Measurements from ENCODE around the gene S100Z.
"Not testable (repeated sequence)": the region's sequence is repeated elsewhere in the genome, so short reads cannot be mapped to it uniquely, and the experiment has no call there.

S100Z gene

DNA sequence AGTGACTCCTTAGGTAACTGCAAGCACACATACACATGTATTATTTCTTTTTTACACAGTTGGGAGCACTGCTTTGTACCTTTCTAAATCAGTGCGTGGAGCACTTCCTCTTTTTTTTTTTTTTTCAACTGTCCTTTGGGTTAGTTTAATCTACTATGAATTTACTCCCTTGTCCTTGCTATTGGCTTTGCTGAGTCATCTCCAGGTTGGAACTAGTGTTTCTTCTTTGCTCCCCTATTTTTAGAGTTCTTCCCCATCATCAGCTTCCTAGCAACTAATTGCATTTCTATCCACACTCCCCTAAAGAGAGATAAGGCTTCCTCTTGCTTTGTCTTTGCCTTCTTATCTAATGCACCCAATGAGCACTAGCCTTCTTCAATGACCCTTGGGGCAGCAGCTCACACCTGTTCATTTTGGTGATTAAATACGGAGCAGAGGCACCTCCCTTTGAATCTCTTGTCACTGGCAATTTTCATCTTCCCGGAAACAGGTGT, 24.3 kb downstream of the S100Z start:
- no peak for DNase-seq (ENCODE audit: low read depth in 2 of 2)

DNA sequence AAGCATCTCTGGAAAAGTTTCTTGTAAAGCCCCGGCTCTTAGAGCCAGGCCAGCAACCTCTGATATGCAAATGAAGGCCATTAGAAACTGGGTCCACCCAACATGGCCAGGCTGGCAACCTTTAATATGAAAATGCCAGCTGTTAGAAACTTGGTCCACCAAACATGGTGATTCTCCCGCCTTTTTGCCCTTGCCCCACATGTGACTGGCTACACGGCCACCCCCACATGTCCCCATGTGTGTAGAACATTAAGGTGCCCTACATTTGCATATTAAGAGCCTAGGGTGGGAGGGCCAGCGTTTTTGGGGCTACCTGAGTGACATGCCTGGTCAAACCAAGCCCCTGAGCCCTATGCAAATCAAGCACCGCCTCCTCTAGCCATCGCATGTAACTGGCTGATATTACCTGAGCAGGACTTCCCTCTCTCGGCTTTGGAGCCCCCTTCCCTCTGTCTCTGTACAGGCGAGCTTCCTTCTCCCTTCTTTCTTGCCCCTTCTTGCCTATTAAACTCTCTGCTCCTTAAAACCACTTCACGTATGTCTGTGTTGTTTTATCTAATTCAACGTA, 39.0 kb downstream of the S100Z start:
- no peak for DNase-seq (ENCODE audit: low read depth in 2 of 2)

DNA sequence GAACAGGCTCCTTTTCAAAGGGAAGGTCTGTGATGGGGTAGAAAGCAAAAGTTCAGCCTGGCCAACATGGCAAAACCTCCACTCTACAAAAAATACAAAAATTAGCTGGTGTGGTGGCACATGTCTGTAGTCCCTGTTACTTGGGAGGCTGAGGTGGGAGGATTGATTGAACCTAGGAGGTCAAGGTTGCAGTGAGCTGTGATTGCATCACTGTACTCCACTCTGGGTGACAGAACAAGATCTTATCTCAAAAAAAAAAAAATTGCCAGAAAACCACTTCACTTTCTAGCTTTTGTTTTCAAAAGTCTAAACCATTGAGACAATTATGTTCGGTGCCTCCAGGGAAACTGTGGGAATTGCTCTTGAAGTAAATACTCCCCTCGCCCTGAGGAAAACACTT, 43.5 kb downstream of the S100Z start:
- no peak for DNase-seq (ENCODE audit: low read depth in 2 of 2)

DNA sequence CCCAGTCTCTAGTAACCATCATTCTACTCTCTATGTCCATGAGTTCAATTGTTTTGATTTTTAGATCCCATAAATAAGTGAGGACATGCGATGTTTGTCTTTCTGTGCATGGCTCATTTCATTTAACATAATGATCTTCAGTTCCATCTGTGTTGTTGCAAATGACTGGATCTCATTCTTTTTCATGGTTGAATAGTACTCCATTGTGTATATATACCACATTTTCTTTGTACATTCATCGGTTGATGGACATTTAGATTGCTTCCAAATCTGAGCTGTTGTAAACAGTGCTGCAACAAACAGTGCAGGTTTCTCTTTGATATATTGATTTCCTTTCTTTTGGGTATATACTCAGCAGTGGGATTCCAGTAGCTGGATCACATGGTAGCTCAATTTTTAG, 46.4 kb downstream of the S100Z start:
- DNase-seq (ENCODE audit: low read depth in 2 of 2), result no peak

DNA sequence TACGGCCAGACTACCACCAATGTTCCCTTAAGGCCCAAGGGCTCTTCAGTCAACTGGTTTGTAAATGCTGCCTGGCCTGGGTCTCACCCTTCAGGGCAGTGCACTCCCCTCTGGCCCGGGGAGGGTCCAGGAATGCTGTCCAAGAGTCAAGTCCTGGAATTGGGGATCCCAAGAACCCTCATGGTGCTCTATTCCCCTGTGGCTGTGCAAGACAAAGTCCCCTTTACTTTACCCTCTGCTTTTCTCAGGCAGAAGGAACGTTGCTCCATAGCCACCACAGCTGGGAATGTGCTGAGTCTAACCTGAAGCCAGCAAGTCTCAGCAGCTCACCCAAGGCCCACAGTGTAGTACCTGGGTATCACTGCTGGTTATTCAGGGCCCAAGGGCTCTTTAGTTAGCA, 51.7 kb downstream of the S100Z start:
- no peak for DNase-seq (ENCODE audit: low read depth in 2 of 2)

DNA sequence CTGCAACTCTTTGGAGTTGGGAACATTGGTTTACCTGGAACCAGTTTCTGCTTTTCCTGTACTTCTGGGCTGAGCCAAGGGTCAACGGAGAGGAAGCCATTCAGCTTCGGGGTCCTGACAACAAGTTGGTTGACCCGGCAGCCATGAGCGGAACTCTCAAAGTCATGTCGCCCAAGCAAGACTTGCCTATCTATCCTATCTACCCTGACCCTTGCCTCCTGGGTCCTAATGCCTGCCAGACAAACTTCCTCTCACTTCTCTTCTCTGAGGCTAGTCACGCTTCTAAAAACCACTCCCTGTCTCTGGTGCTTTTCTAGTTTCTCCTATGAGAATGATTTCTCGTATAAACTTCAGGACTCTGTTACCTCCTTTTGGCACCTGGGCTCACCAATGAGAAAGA, 58.4 kb downstream of the S100Z start:
- no peak for DNase-seq (ENCODE audit: low read depth in 2 of 2)

DNA sequence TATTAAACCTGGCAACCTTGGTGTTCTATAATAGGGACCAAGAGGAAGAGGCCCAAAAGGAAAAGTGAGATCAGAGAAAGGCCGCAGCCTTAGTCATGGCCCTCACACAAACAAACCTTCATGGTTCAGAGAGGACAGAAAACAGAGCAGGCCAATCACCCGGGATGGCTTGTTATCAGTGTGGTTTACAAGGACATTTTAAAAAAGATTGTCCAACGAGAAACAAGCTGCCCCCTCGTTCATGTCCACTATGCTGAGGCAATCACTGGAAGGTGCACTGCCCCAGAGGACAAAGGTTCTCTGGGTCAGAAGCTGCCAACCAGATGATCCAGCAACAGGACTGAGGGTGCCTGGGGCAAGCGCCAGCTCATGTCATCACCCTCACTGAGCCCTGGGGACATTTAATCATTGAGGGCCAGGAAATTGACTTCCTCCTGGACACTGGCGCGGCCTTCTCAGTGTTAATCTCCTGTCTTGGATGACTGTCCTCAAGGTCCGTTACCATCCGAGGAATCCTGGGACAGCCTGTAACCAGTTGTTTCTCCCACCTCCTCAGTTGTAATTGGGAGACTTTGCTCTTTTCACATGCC, 60.6 kb downstream of the S100Z start:
- DNase-seq (ENCODE audit: low read depth in 2 of 2), result not testable (repeated sequence)

DNA sequence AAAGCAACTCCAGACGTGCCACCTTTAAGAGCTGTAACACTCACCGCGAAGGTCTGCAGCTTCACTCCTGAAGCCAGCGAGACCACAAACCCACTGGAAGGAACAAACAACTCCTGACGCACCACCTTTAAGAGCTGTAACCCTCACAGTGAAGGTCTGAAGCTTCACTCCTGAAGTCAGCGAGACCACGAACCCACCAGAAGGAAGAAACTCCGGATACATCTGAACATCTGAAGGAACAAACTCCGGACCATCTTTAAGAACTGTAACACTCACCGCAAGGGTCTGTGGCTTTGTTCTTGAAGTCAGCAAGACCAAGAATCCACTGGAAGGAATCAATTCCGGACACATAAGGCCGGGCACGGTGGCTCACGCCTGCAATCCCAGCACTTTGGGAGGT, 64.9 kb downstream of the S100Z start:
- not testable (repeated sequence) for DNase-seq (ENCODE audit: low read depth in 2 of 2)

DNA sequence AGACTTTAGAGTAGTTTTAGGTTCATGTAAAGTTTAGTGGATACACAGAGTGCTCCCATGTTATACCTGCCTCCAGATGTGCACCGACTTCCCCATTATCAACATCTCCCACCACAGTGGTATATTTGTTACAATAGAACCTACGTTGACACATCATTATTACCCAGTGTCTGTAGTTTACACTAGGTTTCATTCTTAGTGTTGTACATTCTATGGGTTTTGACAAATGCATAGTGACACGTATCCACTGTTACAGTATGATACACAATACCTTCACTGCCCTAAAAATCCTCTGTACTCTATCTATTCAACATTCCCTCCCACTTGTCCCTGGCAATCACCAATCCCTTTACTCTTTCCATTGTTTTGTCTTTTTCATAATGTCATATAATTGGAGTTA, 68.7 kb downstream of the S100Z start:
- no peak for DNase-seq (ENCODE audit: low read depth in 2 of 2)

DNA sequence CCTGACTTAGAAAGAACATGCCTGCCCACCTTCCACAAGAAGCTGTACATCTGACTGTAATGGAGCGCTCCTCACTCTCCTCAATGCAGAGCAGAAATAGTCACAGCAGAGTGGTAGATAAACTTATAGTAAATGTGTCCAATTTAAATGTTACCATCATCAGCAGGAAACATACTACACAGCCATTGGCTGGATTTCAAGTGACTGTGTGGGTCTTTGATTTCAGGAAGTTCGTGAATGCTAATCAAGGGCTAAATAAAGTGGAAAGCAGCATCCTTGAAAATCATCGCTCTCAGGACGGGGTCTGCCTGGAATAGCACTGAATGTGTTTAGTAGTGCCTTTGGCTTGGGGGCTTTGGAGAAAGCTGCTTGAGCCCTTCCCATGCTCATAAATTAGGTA, 70.7 kb downstream of the S100Z start:
- DNase-seq (ENCODE audit: low read depth in 2 of 2), result no peak

DNA sequence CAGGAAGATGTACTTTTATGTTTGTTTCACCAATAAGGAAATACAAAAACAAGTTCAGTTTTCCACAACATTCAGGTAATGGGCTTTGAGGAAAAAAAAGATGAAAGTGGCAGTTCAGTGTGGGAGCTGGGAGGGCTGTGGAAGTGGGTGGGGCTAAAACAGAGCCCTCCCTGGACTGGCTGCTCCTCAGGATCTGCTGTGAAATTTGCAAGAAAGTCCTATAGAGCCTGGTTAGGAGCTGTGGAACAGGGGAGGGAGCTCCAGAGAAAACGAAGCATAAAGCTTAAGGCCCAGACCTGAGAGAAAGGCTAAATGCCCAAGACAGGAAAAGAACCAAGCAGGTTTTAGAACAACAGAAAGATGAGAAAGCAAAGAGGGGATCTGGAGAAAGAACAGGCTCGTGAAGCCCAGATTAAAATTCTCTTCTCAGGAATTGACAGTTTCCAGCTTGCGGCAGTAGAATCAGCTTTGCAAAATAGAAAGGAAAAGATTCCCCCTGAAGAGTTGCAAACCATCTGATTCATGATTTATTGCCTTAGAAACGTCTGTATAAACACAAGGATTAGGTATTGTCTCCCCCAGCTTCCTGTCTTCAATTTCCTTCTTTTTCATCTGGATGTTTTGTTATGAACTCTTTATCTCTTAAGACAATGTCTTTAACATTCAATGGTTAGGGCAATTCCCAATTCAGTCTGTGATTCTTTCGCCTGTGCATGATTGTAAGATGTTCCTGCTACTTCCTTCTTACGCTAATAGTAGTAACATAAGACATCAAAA, 76.7 kb downstream of the S100Z start:
- no peak for DNase-seq (ENCODE audit: low read depth in 2 of 2)

DNA sequence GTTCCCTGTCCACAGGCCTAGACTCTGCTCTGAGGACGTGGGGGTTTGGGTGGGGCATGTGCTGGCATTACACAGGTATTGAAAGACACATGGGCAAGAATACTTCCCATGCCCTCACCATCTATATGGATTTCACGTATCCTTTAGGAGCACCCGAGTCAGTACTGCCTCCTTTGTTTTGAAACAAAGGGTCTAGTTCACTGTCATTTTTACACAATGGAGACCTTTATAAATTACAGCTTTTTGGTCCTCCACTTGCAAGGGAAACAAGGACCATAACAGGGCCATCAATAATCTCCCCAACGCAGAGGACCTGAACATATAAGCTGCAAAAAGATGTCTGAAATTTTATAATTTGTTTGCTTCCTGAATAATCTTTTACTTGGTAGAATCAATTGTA, 78.1 kb downstream of the S100Z start:
- DNase-seq (ENCODE audit: low read depth in 2 of 2), result no peak

DNA sequence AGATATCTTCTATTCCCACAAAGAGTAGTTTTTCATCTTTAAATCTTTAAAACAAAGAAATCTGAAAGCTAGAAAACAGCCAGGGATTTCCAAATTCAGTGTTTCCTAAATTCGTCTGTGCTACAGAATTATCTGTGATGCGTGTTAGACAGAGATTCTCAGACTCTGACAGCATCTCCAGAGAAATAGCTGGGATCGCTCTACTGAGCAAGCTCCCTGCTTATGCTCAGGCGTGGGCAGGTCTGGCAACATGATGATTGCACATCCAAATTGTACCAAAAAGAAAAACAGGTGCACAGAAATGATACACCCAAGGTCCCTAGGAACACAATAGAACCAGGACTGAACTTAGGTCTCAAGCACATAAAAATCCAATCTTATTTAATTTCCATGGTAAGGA, 80.3 kb downstream of the S100Z start:
- DNase-seq (ENCODE audit: low read depth in 2 of 2), result no peak

DNA sequence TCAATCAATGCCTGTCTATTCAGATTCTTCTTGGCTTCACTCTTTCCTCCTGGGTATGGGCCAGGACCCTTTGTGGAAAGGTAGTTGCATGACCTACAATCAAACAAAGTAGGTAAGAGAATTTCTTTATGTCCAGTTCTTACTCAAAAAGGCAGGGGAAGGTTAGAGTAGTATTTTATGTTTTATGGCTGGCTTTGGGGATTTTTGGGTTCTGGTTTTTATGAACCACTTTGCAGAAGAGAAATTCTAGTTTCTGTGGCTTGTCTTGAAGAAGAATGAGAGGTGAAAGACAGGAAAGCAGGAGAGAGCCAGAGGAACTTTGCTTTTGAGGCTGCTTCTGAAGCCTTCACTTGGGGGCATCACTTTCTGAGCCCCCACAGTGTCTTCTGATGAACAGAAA, 88.4 kb downstream of the S100Z start:
- DNase-seq (ENCODE audit: low read depth in 2 of 2), result no peak

DNA sequence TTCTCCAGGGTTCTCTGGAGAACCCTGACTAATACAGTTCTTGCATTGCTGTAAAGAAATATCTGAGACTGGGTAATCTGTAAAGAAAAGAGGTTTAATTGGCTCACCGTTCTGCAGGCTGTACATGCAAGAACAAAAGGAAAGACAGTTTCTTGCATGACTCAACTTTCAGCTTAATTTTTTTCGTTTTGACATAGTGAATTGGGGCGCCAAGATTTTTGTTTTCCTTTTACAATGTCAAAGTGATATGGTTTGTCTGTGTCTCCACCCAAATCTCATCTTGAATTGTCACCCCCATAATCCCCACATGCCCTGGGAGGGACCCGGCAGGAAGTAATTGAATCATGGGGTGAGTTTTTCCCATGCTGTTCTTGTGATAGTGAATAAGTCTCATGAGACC, 91.2 kb downstream of the S100Z start:
- no peak for DNase-seq (ENCODE audit: low read depth in 2 of 2)

DNA sequence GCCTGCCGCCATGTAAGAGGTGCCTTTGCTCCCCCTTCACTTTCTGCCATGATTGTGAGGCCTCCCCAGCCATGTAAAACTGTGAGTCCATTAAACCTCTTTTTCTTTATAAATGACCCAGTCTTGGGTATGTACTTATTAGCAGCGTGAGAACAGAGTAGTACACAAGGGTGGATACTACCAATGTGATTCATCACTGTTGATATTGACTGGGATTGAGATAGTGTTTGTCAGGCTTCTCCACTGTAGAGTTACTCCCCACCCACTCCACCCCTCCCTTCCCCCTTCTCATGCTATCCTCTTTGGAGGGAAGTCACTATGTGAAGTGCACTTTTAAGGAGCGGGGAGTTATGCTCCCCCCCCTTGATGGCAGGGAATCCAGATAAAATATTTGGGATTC, 91.6 kb downstream of the S100Z start:
- no peak for DNase-seq (ENCODE audit: low read depth in 2 of 2)

DNA sequence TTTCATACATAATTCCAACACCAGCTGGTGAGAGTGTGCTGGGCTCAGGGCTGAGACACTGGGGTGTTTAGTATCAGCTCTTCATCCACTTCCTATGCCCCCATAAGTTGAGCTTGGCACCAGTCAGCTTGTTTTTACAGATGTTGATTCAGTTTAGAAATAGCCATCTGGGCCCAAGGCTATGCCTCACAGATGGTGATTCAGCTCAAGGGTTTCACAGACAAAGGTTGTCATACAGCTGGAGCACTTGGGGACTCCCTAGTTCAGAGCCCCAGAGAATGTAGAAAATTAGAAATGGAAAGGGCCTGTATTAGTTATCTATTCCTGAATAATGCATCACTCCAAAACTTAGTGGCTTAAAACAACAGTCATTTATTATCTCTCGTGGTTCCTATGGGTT, 92.8 kb downstream of the S100Z start:
- DNase-seq (ENCODE audit: low read depth in 2 of 2), result peak; percentile 14 to 21

DNA sequence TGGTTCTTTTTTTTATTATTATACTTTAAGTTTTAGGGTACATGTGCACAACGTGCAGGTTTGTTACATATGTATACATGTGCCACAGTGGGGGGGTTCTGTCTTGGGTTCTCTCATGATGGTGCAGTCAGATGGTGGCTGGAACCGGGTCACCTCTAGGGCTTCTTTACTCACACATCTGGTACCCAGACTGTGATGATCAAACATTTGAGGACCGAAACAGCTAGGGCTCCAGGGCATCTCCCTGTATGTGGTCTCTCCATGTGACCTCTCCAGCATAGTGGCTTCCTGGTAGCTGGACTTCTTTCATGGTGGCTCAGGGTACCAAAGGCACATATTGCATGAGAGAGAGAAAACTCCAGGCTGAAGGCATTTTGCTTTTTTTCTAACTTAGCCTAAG, 93.2 kb downstream of the S100Z start:
- no peak for DNase-seq (ENCODE audit: low read depth in 2 of 2)

DNA sequence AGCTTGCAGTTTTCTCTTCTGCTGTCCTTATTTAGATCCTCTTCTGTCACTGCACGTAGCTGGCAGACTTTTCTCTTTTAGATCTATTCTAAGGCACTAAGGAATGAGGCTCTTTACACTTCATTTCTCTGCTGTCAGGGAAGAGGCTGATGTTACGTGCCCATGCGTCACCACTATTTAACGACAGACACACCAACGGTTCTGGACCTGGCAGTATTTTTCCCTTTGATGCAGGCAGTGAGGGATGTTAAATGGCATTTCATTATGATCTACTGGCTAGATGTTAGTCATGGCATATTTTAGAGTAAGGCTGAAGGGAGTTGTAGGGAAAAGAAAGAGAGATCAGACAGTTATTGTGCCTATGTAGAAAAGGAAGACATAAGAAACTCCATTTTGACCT, 94.8 kb downstream of the S100Z start:
- DNase-seq (ENCODE audit: low read depth in 2 of 2), result no peak

DNA sequence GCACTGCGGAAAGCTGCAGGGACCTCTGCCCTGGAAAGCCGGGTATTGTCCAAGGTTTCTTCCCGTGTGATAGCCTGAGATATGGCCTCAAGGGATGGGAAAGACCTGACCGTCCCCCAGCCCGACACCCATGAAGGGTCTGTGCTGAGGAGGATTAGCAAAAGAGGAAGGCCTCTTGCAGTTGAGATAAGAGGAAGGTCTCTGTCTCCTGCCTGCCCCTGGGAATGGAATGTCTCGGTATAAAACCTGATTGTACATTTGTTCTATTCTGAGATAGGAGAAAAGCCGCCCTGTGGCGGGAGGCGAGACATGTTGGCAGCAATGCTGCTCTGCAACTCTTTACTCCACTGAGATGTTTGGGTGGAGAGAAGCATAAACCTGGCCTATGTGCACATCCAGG, 95.4 kb downstream of the S100Z start:
- not testable (repeated sequence) for DNase-seq (ENCODE audit: low read depth in 2 of 2)

DNA sequence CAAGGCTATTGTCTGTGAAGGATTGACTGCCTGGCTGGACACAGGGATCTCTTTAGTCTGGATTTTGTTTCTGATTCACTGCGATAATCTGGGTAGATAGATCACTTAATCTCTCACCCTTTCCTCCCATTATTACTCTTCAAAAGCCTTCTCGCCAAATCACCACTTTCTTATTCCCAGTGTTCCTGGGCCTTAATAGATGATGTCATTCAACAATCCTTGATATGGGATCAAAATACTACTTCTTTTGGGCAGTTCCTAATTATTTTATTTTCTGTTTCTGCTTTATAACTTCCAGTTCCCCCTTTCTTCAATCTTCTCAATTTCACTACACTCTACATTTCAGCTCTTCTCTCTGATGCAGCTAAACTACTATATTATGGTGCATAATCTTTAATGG, 96.3 kb downstream of the S100Z start:
- no peak for DNase-seq (ENCODE audit: low read depth in 2 of 2)

DNA sequence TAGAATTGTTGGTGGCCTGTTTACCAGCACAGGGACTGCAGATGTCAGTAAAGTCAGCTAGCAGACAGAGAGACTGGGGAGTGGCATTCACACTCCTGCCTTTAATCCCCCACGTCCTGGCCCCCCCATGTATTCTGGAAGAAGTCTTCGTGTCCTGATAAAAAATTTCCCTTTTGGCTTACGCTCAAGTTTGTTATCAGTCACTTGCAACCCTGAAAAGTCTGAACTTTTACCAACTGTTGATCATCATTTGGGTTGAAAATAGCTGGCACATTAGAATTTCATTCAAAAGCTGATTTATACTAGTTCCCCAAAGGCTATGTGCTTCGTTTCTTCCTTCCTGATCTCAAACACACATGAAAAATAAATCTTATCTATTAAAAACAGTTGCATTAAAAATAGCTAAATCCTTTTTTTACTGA, 97.3 kb downstream of the S100Z start:
- no peak for DNase-seq (ENCODE audit: low read depth in 2 of 2)

DNA sequence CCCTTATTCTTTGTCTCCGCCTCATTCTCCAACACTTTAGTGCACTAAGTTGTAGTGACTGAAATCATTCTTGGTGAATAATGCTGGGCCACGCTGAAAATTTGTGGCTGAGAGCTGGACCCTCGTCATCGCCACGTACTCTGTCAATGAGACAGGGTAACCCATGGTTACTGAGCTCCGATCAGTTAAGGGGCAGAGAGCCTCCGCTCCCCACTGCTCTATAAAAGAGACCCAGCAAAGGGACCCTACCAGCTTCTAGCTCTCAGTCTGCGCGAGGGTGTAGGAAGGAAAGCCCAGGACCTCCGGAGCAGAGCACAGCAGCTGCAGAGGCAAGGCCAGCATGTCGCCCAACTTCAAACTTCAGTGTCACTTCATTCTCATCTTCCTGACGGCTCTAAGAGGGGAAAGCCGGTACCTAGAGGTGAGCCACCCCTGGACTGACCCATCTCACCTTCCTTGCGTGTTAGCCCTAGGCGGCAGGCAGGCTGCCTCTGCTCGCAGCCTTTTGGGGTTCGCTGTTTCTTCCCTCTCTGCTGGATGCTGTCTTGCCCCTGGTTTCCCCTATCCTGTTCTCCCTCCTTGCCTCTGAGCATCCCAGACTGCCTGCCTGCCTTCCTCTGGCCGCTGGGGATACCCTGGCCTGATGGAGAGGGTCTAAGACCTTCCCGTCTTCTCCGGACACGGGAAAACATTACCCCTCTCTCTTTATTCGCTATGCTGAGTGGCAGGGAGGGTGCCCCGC, 103.2 kb downstream of the S100Z start, which contains the start of gene CRHBP:
Gene CRHBP, plus strand, starts transcription at position 251 of the 742 bp plus-strand sequence. Its CDS starts 90 bp downstream, at position 341.
- no peak for DNase-seq (ENCODE audit: low read depth in 2 of 2)
